DND-41 (cell line): ENCODE results near the gene SWI5.

ENCODE experiments used
- CTCF ChIP-seq: IDR thresholded peaks from 2 replicates; pipeline ENCODE4 v1.5.1; 2012; ENCODE audit warnings: borderline replicate concordance, low read length, moderate library complexity, mild to moderate bottlenecking; ENCODE audit not compliant: poor library complexity, severe bottlenecking; ENCODE audit errors: extremely low read depth
- EZH2 ChIP-seq: IDR thresholded peaks from 3 replicates; pipeline ENCODE4 v1.6.1; 2012; ENCODE audit warnings: borderline replicate concordance, low read depth, mild to moderate bottlenecking, moderate library complexity, low read length, inconsistent platforms; ENCODE audit not compliant: severe bottlenecking

- TF ChIP-seq CTCF (no peak), EZH2 (no peak)
Observed at GRCh38 chr9:128257086-128257825, 18.8 kb upstream of the SWI5 start.
